ENCODE measurements around the gene IFIT3.

The IFIT3 gene

DNA sequence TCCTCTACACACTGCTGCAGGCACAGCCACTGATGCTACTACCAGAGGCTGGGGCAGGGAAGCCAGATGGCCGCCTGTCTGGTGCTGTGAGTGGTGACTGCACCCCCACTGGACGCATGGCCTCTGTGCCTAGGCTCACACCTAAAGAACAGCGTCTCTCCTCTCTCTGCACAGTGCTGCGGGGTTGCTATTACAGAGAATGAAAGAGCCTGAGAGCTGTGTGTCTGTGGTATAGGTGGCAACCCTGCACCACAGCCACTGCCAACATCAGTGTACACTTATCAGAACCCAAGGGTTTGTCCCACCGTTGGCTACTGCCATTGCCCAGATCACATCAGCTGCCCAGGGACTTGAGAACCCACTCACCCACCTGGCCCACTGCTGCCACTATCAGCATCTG is 30.0 kb upstream of the IFIT3 start:
- TF ChIP-seq, protein P1, sequence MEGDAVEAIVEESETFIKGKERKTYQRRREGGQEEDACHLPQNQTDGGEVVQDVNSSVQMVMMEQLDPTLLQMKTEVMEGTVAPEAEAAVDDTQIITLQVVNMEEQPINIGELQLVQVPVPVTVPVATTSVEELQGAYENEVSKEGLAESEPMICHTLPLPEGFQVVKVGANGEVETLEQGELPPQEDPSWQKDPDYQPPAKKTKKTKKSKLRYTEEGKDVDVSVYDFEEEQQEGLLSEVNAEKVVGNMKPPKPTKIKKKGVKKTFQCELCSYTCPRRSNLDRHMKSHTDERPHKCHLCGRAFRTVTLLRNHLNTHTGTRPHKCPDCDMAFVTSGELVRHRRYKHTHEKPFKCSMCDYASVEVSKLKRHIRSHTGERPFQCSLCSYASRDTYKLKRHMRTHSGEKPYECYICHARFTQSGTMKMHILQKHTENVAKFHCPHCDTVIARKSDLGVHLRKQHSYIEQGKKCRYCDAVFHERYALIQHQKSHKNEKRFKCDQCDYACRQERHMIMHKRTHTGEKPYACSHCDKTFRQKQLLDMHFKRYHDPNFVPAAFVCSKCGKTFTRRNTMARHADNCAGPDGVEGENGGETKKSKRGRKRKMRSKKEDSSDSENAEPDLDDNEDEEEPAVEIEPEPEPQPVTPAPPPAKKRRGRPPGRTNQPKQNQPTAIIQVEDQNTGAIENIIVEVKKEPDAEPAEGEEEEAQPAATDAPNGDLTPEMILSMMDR (IDR thresholded peaks at IDR 0.05; ENCODE audit: low read depth, low read length) = no peak
- DNase-seq (ENCODE audit: extremely low read depth, low read depth) = no peak

DNA sequence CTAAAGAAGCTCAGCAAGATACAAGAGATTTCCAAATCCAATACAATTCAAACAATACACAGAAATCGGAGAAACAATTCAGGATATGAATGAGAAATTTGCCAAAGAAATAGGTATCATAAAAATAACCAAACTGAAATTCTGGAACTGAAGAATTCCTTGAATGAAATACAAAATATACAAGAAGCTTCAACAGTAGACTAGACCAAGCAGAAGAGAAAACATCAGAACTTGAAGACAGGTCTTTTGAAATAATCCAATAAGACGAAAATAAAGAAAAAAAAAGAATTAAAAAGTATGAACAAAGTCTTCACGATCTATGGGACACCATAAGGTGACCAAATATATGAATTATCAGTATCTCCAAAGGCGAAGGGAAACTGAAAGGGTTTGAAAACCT is 28.8 kb upstream of the IFIT3 start:
- DNase-seq (ENCODE audit: extremely low read depth, low read depth) = no peak
- TF ChIP-seq, protein P1 (IDR thresholded peaks at IDR 0.05; ENCODE audit: low read depth, low read length) = no peak

DNA sequence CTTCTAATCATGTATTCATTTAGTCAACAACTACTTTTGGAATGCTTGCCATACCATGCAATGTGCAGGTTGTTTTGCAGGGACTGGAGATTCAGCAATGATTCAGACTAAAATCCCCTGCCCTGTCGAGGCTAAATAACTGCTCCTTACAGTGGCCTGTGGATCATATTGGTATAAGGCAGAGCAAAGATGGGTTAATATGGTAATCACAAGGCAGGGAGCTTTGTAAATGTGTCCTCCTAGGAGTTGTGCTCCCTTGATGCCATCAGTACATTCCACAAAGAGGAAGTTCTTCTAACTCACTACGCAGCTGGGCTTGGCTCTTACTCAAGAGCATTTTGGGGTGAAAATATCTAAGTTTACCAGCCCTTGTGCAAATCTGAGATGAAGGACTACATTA is 26.6 kb upstream of the IFIT3 start:
- no peak for DNase-seq (ENCODE audit: extremely low read depth, low read depth)

DNA sequence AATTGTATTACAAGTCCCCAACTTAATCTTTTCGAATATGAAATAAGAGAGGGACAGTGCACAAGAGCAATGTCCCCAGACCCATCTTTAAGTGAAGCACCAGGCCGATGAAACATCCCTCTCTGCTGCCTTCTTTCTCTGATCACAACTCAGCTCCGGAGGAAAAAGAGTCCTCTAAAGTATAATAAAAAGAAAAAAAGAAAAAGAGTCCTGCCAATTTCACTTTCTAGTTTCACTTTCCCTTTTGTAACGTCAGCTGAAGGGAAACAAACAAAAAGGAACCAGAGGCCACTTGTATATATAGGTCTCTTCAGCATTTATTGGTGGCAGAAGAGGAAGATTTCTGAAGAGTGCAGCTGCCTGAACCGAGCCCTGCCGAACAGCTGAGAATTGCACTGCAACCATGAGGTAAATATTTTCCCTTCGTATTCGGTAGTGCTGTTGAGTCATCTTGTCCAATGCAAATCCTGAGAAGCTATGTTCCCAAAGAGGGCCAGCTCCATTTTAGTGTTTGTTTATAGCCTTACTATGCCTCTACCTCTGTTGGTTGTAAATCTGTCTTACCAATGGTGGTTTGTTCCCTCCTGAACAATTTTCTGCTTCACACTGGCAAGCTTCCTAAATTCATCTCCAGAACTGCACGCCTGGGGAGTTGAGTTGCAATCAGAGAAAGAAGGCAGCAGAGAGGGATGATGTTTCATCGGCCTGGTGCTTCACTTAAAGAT is 25.9 kb upstream of the IFIT3 start, which contains the start of gene IFIT2:
Gene IFIT2 (plus strand): TSS at position 326 of the 725 bp plus-strand sequence. CDS start 78 bp downstream, at position 404.
- DNase-seq (ENCODE audit: extremely low read depth, low read depth) = no peak
- TF ChIP-seq, protein P1 (IDR thresholded peaks at IDR 0.05; ENCODE audit: low read depth, low read length) = no peak

More for the DNA sequence above, 26.6 kb upstream of the IFIT3 start:
- TF ChIP-seq, protein P1 (IDR thresholded peaks at IDR 0.05; ENCODE audit: low read depth, low read length) = no peak

DNA sequence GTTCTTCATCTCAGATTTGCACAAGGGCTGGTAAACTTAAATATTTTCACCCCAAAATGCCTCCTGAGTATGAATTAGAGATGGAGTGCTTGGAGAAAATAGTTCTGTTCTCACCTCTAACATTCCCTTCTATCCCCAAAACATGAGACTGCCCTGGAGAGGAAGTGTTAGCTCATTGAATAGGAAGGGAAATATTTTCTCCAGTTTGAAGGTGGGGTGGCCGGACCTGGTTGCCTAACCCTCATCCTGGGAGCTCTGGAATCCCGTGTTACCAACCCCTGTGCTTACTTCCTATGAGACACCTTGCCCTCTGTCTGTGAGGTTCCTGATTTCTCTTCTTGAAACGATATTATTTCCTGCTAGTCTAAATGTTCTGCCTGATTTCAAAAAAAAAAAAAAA is 25.2 kb upstream of the IFIT3 start:
- TF ChIP-seq, protein P1 (IDR thresholded peaks at IDR 0.05; ENCODE audit: low read depth, low read length) = no peak
- no peak for DNase-seq (ENCODE audit: extremely low read depth, low read depth)

DNA sequence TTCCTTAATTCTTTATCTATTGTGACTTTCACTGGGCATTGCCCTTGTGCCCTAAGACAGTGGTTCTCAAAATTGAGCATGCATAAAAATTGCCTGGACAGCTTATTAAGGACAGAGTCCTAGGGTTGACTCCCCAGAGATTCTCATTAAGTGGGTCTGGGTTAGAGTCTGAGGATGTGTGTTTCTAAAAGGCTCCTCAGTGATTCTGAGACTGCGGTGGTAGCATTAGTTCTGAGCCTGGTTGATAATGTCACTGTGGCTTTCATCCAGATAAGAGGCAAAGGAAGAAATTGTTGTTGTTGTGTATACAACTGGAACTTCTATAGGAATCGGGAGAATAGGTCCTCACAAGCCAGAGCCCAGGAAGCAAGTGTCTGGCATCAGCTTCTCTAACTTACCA is 24.6 kb upstream of the IFIT3 start:
- TF ChIP-seq, protein P1 (IDR thresholded peaks at IDR 0.05; ENCODE audit: low read depth, low read length) = no peak
- no peak for DNase-seq (ENCODE audit: extremely low read depth, low read depth)

DNA sequence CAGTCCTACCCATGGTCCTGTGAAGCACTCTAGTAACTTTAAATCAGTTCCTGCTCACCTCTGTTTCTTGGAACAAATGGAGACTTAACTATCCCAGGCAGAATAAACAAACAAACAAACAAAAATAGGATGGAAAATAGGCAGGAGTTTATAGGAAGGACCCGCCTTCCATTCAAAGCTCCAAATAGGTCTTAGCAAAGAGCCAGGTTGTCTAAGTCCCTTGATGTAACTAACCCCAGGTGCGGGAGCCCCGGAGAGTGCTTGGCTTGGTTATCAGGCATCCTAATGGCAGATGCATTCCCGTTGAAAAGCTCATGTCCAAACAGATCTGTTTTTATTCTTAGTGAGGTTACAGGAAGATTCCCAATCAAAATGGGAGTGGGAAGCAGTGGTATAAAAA is 23.8 kb upstream of the IFIT3 start:
- TF ChIP-seq, protein P1 (IDR thresholded peaks at IDR 0.05; ENCODE audit: low read depth, low read length) = no peak
- no peak for DNase-seq (ENCODE audit: extremely low read depth, low read depth)
